K562 (cell line): ENCODE results near the gene COQ9. TPM values are rescaled to one million over a fixed set of nuclear protein-coding genes. Genes with fewer than 3 reads are reported as not detected.

Source experiments
- ATAC-seq: fragments of 200-7000 bp; cut with Tn5 transposase; 3 replicates; pipeline ENCODE4 v1.9.1; 2020; ENCODE audit warnings: moderate library complexity
- BruUV-seq: library from RNA; stranded (reverse); fragments of 400-500 nt; replicated peaks from 2 replicates; lab custom pipeline; 2021; lab: Mats Ljungman, UMichigan
- CTCF ChIA-PET: fragments of 300-600 bp; formaldehyde crosslinking; extraction: SDS; loops from one replicate; lab custom pipeline; 2021; ENCODE audit warnings: low intra/inter-chr PET ratio; lab: Yijun Ruan, JAX
- POLR2A ChIA-PET: fragments of 300-600, 350-650 bp; sonication (Branson Sonifier 250); formaldehyde crosslinking; extraction: SDS; loops from one replicate; lab custom pipeline; 2021; ENCODE audit warnings: antibody characterized with exemption, inconsistent platforms; lab: Yijun Ruan, JAX
- DNase-seq, 4 experiments: peaks; one replicate each; pipeline versions ENCODE4 v3.0.0 to v3.0.0-alpha.2; 2011 to 2018; ENCODE audit warnings: low spot score in 3 of 4, mixed read lengths in 3 of 4; ENCODE audit errors: extremely low read depth in 1 of 4
- FAIRE-seq: peaks from 2 replicates; lab custom pipeline; 2011; peaks lifted over from hg19 to GRCh38; lab: Jason Lieb, UNC
- H2AFZ ChIP-seq: 2 replicates; pipeline ENCODE4 v1.6.0; 2011; ENCODE audit warnings: low read depth, low read length, control low read depth, inconsistent platforms
- H3K27ac ChIP-seq: fragments of 200-600 bp; 3 replicates; pipeline ENCODE4 v1.8.0; 2011; ENCODE audit warnings: low read depth, mild to moderate bottlenecking, control low read depth, inconsistent platforms, low read length, moderate library complexity, mixed read lengths; ENCODE audit errors: extremely low read depth
- H3K27me3 ChIP-seq, 2 experiments: fragments of 300-600 bp in 1 of 2; 2 replicates in 1 of 2; 3 replicates in 1 of 2; pipeline versions ENCODE4 v1.6.0 to v1.8.0; 2011; ENCODE audit warnings: inconsistent platforms in 2 of 2, low read length in 2 of 2, mild to moderate bottlenecking in 1 of 2, mixed read lengths in 1 of 2, moderate library complexity in 1 of 2; ENCODE audit not compliant: control insufficient read depth in 2 of 2, insufficient read depth in 2 of 2
- H3K36me3 ChIP-seq: fragments of 300-600 bp; 3 replicates; pipeline ENCODE4 v1.8.0; 2011; ENCODE audit warnings: mild to moderate bottlenecking, low read length, inconsistent platforms; ENCODE audit not compliant: control insufficient read depth, insufficient read depth
- H3K4me1 ChIP-seq, 2 experiments: fragments of 200-600 bp in 1 of 2; replicated peaks in 1 of 2; 2 replicates in 1 of 2; 3 replicates in 1 of 2; pipeline versions ENCODE4 v1.5.1 to v1.8.0; 2011; ENCODE audit warnings: inconsistent platforms in 2 of 2, low read length in 2 of 2, mild to moderate bottlenecking in 1 of 2, mixed read lengths in 1 of 2, moderate library complexity in 1 of 2; ENCODE audit not compliant: control insufficient read depth in 2 of 2, insufficient read depth in 2 of 2
- H3K4me2 ChIP-seq: 2 replicates; pipeline ENCODE4 v1.6.1; 2011; ENCODE audit warnings: low read length, control low read depth, inconsistent platforms, mixed read lengths; ENCODE audit not compliant: insufficient read depth
- H3K4me3 ChIP-seq: fragments of 200-600 bp; sonication (generic), shearing (Covaris generic); 2 replicates; pipeline ENCODE4 v1.5.1; 2016; ENCODE audit warnings: control low read depth, inconsistent platforms
- H3K79me2 ChIP-seq: fragments of 200-600 bp; 3 replicates; pipeline ENCODE4 v1.8.0; 2011; ENCODE audit warnings: low read length, inconsistent platforms; ENCODE audit not compliant: control insufficient read depth, insufficient read depth
- H3K9ac ChIP-seq, 2 experiments: 2 replicates each; pipeline versions ENCODE4 v1.6.0 to v1.6.1; 2011; ENCODE audit warnings: low read depth in 2 of 2, low read length in 2 of 2, control low read depth in 1 of 2, inconsistent platforms in 1 of 2, mild to moderate bottlenecking in 1 of 2, mixed read lengths in 1 of 2; ENCODE audit not compliant: insufficient read depth in 1 of 2
- H3K9me1 ChIP-seq: one replicate; pipeline ENCODE4 v1.6.0; 2011; ENCODE audit warnings: inconsistent platforms, mild to moderate bottlenecking, low read length, moderate library complexity; ENCODE audit not compliant: control insufficient read depth, insufficient read depth
- H3K9me3 ChIP-seq: replicated peaks from 2 replicates; pipeline ENCODE4 v1.5.1; 2011; ENCODE audit warnings: low read depth, low read length, inconsistent platforms; ENCODE audit not compliant: control insufficient read depth, insufficient read depth
- H4K20me1 ChIP-seq: replicated peaks from 2 replicates; pipeline ENCODE4 v1.6.1; 2011; ENCODE audit warnings: low read length, inconsistent platforms, mixed read lengths; ENCODE audit not compliant: control insufficient read depth, insufficient read depth
- CEBPB ChIP-seq: fragments of 450-650 bp; IDR thresholded peaks from 2 replicates; pipeline ENCODE4 v1.6.1; 2016; ENCODE audit warnings: missing genetic modification characterization, missing compliant biosample characterization
- CTCFL ChIP-seq: IDR thresholded peaks from 2 replicates; pipeline ENCODE4 v1.6.1; 2011; ENCODE audit warnings: borderline replicate concordance, low read depth, mild to moderate bottlenecking, moderate library complexity, low read length; ENCODE audit not compliant: insufficient read depth, poor library complexity, severe bottlenecking
- ETV1 ChIP-seq: fragments of 450-650 bp; conservative IDR thresholded peaks from 2 replicates; pipeline ENCODE4 v1.6.1; 2016; ENCODE audit warnings: missing genetic modification characterization, control low read depth, low read depth, missing compliant biosample characterization
- HIVEP1 ChIP-seq: fragments of 250-450 bp; sonication (Bioruptor Pico); IDR thresholded peaks from 2 replicates; pipeline ENCODE4 v1.4.0; 2020; ENCODE audit warnings: mild to moderate bottlenecking
- MEF2D ChIP-seq: conservative IDR thresholded peaks from 2 replicates; pipeline ENCODE4 v1.6.1; 2016; ENCODE audit warnings: low read depth, missing genetic modification characterization, missing compliant biosample characterization
- MXD1 ChIP-seq: fragments of 250-450 bp; sonication (Bioruptor Pico); IDR thresholded peaks from 2 replicates; pipeline ENCODE4 v1.8.0; 2021; ENCODE audit warnings: borderline replicate concordance, mild to moderate bottlenecking, moderate library complexity; ENCODE audit not compliant: poor library complexity, severe bottlenecking
- NR4A1 ChIP-seq, 2 experiments: fragments of 250-450 bp in 1 of 2; fragments of 450-650 bp in 1 of 2; sonication (Bioruptor Pico) in 1 of 2; IDR thresholded peaks; 2 replicates each; pipeline versions ENCODE4 v1.4.0 to v1.6.1; 2016 to 2020; ENCODE audit warnings: mild to moderate bottlenecking in 2 of 2, missing compliant biosample characterization in 1 of 2, missing genetic modification characterization in 1 of 2, moderate library complexity in 1 of 2
- THAP7 ChIP-seq: fragments of 250-450 bp; sonication (Bioruptor Pico); IDR thresholded peaks from 2 replicates; pipeline ENCODE4 v1.5.0; 2021
- ZFP1 ChIP-seq: fragments of 450-650 bp; formaldehyde crosslinking; IDR thresholded peaks from 2 replicates; pipeline ENCODE4 v1.4.0; 2020; ENCODE audit warnings: mild to moderate bottlenecking, mixed read lengths
- WGBS: fragments of 100-300 bp; shearing (Covaris generic); methylation state at CpG from one replicate; pipeline ENCODE4 v1.1.6; 2016; ENCODE audit warnings: low coverage, mixed read lengths; ENCODE audit not compliant: insufficient coverage; ENCODE audit errors: missing lambda C conversion rate; 5-methylcytosine and 5-hydroxymethylcytosine counted together
- in situ Hi-C: fragments of 300-500 bp; cut with MboI; formaldehyde crosslinking; loops from 4 replicates; pipeline ENCODE4 v1.15.0; 2018; ENCODE audit warnings: inconsistent platforms, mixed read lengths
- intact Hi-C: fragments of 100-400 bp; cut with micrococcal nuclease; formaldehyde crosslinking; loops from 2 replicates; pipeline ENCODE4 v1.14.2; 2022
- polyA plus RNA-seq, 8 experiments: library from polyadenylated mRNA; depleted of rRNA in 4 of 8; stranded (reverse) in 5 of 8; unstranded in 3 of 8; fragments of >200 nt; fragmentation: Nextera tagmentation in 2 of 8; fragmentation: Illumina TruSeq in 1 of 8; extraction: Ambion mirVana in 2 of 8; extraction: Trizol in 1 of 8; gene quantifications; 2 replicates each; pipeline versions ENCODE4 v1.2.1 to v1.2.3, GENCODE V29; 2011 to 2014; ENCODE audit warnings: inconsistent platforms in 1 of 8, missing spikeins in 1 of 8
- total RNA-seq, 7 experiments: library from RNA; depleted of rRNA in 6 of 7; stranded (reverse); fragments of >200 nt in 6 of 7; fragmentation: Illumina TruSeq in 2 of 7; extraction: Trizol in 2 of 7; gene quantifications; 2 replicates each; pipeline versions ENCODE4 v1.2.1 to v1.2.3, GENCODE V29; 2011 to 2021; ENCODE audit warnings: low replicate concordance in 1 of 7

COQ9 gene
- total and polyA plus RNA-seq, 9 of the 15 experiments (the other 6 are each of a cell fraction or from before 2014, with no cell fraction given) = 35.0 to 139 (median 71.4) TPM

- in situ Hi-C loops = loop anchor here (10.0 kb wide), 1 partner anchor 328 kb away; no protein-coding TSS in a partner anchor
Measured at GRCh38 chr16:57412584-57412983, 34.7 kb upstream of the COQ9 start.

More at GRCh38 chr16:57412584-57412983, 34.7 kb upstream of the COQ9 start:
- DNase-seq (no peak), FAIRE-seq (no peak), ATAC-seq (no peak)
- Histone ChIP-seq H3K36me3 (no peaks in the 10 kb centered on the region), H3K4me2 (no peak overlapping the region), H3K9me1 (no peaks in the 10 kb centered on the region), H3K27ac (no peak overlapping the region), H3K9ac (no peak overlapping the region), H3K79me2 (no peaks in the 10 kb centered on the region), H3K4me3 (no peak overlapping the region), H4K20me1 (no peaks in the 10 kb centered on the region), H3K9me3 (no peaks in the 10 kb centered on the region), H3K4me1 (peaks cover 0 to 25% of the 10 kb centered on the region in 2 experiments; a peak in 3 of 5 replicates), H2AFZ (no peak overlapping the region), H3K27me3 (peaks cover 11 to 50% of the 10 kb centered on the region in 2 experiments; a peak in 4 of 5 replicates)
- ChIA-PET POLR2A (interaction anchor here (0.7 to 1.2 kb wide), 3 partner anchors 8 to 71 kb away, joined by 3 to 5 read pairs (median 4); partner anchors contain the start of gene CCL17), CTCF (no interaction called here)
- no TSS peak for BruUV-seq
- TF ChIP-seq NR4A1 (CRISPR knock-in tag; IDR thresholded peaks at IDR 0.05) = no peak
- TF ChIP-seq NR4A1 (tag; IDR thresholded peaks at IDR 0.05) = no peak
- TF ChIP-seq THAP7 (CRISPR knock-in tag) = no peak
- no peak for TF ChIP-seq CEBPB (tag)
- TF ChIP-seq HIVEP1 (CRISPR knock-in tag) = no peak
- no peak for TF ChIP-seq ZFP1
- no peak for TF ChIP-seq ETV1 (tag)
- TF ChIP-seq MEF2D = no peak
- TF ChIP-seq CTCFL = no peak
- no peak for TF ChIP-seq MXD1 (CRISPR knock-in tag)
- WGBS = 2% methylated on average over 9 of the region's 9 CpGs
- intact Hi-C loops = no loop called here
